GM04504 (cell line): ENCODE measurements around the gene SLC4A11.

ENCODE experiments used
- DNase-seq: peaks from one replicate; pipeline ENCODE4 v3.0.0-alpha.2; 2012; ENCODE audit warnings: low read depth

Gene SLC4A11

GRCh38 chr20:3239026-3239866 lies at the start of gene SLC4A11:
SLC4A11 (minus strand) TSS chr20:3239190; CDS start chr20:3239137, 53 bp downstream.
- no peak for DNase-seq

GRCh38 chr20:3283222-3283820 lies 44.3 kb upstream of the SLC4A11 start:
- no peak for DNase-seq

DNA sequence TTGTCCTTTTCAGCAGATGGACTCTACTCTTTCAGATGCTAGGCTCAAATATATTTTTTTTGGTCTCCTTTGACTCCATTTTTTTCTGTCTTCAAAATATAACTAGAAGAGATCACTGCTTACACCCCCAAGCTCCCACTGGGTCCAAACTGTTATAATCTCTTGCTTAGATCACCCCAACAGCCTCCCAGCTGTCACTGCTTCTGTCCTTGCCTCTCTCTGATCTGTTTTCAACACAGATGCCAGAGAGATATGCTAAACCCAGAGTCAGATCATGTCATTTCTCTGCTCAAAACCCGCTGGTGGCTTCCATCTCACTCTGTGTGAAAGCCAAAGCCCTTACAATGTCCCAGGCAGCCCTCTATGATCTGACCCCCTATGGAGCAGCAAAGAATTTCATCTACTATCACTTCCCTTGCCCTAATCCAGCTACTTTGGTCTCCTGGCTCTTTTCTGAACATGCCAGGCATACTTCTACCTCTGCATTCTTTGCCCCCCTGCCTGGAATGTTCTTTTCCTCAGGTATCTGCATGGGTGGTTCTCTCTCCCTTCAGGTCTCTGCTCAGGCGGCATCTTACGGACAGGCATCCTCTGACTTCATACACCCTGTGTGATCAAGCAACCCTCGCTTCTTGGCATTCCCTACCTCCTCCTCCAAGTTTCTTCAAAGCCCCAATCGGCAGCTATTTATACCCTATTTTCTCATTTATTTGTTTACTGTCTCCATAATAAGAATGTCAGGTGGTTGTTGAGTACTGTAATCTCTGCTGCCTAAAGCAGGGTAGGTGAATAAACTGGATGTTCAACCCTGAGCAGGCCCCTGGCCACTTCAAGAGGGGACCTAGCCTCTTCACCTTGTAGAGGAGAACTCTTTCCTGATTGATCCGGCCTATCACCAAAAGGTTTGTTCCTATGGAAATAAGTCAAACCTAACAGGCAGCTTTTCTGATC lies 43.6 kb upstream of the SLC4A11 start:
- DNase-seq: no peak

- DNase-seq: no peak
These were observed 42.4 kb upstream of the SLC4A11 start for GRCh38 chr20:3281437-3281836.

GRCh38 chr20:3279761-3280160 lies 40.8 kb upstream of the SLC4A11 start:
- no peak for DNase-seq

DNA sequence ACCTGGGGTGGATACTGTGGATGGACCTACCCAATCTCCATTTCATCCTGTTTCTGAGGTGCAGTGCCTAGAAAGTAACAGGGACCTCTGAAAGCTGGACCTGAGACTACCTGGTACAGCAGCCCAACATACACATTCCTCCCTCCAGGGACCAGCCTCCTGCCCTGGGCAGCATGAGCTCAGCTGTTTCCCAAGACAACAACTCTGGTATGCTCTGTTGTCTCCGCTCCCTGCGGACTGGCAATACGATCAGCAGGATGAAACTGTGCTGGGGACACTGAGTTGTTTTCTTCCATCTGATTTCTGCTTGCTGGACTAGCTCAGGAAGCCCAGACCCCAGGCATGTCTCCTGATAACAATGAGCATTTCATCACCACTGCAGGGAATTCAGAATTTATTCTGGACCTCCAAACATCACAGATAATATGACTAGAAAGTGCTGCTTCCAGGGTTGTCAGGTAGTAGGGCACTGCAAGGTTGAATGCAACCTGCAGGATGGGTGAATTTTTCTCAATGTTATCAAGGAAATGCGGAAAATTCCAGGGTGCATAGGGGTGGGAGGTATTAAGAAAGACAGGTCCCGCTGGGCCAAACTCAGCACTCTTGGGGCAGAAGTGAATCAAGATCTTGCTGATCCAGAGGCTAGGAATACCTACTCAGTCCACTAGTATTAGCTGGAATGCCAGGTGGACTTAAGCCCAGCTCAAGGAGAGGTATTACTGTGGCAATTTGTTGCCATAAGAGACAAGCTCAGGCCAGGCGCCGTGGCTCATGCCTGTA lies 38.9 kb upstream of the SLC4A11 start:
- DNase-seq: no peak

GRCh38 chr20:3276680-3277015 lies 37.7 kb upstream of the SLC4A11 start:
- no peak for DNase-seq

DNA sequence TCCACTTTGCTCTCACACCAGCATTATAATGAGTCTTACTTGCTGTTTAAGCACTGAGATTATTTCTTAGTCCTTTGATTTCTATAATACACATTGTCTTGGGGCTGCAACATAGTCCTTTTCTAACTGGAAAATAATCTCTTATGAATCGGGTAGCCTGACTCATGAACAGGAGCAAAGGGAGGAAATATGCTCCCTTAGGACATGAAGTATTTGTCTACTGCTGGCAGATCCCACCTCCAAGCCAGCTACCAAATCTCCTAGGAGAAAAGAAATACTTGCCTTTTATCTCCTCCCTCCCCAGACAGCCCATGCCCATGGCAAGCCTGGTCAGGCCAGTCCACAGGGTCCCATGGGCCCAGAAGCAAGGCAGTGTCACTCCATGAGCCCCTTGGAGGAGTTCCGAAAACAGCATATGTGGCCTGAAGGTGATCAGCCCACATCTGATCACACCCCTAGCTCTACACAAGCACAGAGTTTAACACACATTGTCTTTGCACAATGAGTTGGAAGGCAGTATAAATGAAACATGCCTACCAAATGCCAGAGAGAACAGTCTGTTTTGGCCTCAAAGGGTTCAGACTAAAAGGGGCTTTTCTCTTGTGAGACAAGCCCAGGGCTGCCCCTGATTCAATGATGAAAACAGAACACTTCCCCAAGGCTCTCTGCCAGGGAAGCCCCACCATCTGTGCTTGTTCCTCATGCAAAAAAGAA lies 37.1 kb upstream of the SLC4A11 start:
- no peak for DNase-seq

DNA sequence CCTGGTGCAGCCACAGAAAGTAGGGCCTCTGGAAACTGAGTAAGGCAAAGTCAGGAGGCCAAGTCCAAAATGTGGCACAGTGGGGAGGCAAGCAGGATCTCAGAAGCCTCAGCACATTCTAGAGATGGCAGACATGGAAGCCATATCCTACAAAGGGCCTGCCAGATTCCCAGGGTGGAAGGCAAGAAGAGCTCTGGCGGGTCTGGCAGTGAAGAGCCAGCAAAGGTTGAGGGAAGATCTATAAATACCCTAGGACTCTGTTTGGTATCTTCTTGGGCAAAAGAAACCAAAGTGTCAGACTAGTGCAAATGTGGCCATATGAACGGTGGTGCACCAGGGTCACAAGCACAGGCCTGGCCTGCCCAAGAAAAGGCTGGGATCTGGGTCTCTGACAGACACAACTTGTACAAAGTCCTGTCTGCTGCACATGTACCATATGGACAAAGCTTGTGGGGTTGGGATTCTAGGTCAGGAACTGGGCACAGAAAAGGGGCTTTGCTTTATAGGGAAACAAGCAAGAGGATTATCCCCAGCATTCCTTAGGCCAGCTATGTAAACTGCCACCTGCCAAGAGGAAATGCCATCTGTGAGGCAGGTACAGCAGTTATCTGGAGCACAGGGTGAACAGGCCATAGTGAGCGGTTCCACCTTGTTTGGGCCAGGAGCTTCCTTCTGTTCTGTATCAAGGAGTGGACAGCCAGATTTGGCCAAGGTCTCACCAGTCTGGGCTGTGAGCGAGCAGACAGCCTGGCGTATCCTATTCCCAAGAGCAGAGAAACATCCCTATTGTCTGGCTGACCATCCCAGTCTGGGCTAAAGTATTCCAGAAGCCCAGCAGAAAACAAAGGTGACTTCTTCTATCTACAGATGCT lies 36.3 kb upstream of the SLC4A11 start:
- no peak for DNase-seq

GRCh38 chr20:3273371-3273770 lies 34.4 kb upstream of the SLC4A11 start:
- no peak for DNase-seq

DNA sequence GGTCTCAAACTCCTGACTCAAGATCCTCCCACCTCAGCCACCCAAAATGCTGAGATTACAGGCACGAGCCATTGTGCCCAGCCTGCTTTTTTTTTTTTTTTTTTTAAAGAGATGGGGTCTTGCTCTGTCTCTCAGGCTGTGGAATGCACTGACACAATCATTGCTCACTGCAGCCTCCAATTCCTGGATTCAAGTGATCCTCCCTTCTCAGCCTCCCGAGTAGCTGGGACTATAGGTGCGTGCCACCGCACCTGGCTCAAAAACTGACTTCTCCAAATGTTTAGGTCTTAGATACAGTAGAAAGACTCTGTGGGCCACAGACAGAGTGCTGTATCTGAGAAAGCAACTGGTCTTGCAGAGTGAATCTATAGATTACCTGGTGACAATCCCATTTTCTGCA lies 31.1 kb upstream of the SLC4A11 start:
- DNase-seq: no peak

- no peak for DNase-seq
These were observed 23.6 kb upstream of the SLC4A11 start for GRCh38 chr20:3262566-3262965.

DNA sequence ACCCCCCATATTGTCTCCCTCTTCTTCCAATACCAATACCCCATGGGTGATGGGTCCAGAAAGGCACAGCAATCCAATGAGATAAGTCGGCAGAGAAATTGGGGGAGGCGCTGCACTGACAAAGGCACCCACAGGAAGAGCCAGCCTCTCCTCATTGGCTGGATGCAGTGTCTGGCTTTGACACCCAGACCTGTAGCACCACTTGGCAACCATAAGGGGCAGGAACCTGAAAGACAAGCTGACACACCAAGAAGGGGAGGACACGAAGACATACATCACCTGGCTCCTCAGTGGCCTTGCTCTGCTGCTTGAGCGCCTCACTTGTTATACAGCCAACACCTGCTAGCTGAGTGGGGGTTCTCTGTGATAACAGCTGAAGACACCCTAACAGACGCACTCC lies 19.4 kb upstream of the SLC4A11 start:
- no peak for DNase-seq

DNA sequence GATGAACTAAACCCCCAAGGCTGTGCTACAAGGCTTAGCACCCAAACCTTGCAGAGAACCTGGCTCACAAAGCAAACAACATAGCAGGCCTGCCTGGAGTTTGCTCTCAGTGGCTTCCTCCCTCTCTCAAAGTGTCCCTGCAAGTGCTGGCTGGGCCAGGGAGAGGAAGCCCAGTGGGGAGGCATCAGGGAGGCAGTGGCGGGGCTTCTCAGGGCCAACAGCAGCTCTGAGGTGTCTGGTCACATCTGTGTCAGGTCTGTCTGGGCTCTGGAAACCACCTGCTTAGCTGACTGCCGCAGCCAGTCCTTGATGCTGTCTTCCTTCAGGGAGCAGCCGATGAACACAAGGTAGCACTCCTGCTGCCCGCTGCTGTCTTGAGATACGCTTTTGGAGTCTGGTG lies 16.7 kb upstream of the SLC4A11 start:
- no peak for DNase-seq

DNA sequence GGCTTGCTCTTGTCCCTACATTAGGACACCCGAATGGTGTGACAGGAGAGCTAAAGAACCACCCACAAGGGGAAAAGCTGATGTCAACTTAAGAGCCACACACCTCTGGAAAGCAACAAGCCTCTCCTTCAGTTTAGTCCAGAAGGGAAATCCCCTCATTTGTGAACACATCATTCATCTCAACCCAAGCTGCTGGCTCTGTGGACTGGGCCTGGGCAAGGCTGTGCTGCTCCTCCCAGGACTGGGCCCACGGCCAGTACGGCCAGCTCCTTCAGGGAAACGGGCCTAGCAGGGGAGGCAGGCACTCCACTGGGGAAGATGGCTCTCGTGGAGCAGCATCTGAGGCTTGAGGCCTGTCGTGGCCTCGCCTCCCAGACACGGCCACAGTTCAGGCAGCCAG lies 12.8 kb upstream of the SLC4A11 start:
- DNase-seq: no peak

DNA sequence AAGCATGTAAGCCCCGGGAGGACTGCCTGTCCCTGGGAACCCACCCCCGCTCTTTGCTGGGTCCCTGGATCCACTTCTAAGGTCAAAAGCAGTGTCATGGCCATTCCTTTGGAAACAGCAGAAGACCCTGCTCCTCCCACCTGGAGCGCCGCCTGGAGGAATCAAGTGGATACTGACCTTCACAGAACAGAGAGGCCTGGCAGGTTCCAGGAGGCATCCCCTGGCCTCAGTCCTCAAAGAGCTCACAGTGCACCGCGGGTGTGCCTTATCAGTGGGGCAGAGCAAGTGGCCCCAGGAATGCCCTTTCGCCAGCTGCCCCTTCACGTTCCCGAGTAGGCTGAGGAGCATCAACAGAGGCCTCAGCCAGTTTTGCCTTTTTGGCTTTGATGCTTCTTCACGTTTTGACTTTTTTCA lies 11.1 kb upstream of the SLC4A11 start:
- DNase-seq: no peak

- DNase-seq: no peak
These were observed 10.0 kb upstream of the SLC4A11 start for GRCh38 chr20:3248993-3249347.

DNA sequence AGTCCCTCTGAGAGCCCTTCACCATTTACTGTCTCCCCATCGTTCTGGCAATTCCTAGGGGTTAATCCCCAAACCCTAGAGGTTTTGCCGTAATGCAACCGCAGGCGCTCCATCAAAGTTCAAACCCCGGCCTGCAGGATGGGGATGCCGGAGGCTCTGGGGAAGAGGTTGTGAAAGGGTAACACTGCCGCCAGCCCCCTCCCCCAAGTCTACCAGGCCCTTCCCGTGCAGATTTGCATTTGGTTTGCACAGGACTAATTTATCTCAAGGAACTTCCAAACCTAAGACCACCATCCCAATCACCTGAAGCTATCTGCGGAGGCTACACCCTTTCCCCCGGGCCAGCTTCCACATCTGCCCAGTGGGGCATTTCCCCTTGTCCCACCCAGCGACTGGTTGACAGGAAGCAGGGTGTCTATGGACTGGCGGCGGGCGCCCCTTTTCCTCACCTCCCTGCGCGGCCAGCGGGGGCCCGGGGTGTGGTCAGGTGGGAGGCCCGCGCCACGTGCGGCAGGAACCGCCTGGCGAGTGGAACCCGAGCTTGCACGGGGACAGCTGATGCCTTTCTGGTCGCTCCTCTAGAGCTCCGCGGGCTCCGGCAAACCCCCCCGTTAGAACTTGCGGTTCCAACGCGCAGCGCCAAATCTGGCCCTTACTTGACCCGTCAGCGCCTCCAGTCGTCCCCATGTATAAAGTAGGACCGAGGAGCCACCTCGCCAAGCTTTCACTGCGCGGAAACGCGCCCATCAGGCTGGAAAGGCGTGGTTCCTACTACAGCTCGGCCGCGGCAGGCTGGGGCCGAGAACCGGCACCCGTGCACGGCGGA lies 9.4 kb upstream of the SLC4A11 start:
- DNase-seq: no peak

GRCh38 chr20:3247638-3248037 lies 8.6 kb upstream of the SLC4A11 start:
- DNase-seq: no peak
